Epidermal melanocyte (primary cell): Measurements from ENCODE around the gene IRAK1.

Source experiments
- DNase-seq: peaks from one replicate; pipeline ENCODE4 v3.0.0; 2011; ENCODE audit warnings: low spot score; ENCODE audit not compliant: insufficient read length

The IRAK1 gene

DNA sequence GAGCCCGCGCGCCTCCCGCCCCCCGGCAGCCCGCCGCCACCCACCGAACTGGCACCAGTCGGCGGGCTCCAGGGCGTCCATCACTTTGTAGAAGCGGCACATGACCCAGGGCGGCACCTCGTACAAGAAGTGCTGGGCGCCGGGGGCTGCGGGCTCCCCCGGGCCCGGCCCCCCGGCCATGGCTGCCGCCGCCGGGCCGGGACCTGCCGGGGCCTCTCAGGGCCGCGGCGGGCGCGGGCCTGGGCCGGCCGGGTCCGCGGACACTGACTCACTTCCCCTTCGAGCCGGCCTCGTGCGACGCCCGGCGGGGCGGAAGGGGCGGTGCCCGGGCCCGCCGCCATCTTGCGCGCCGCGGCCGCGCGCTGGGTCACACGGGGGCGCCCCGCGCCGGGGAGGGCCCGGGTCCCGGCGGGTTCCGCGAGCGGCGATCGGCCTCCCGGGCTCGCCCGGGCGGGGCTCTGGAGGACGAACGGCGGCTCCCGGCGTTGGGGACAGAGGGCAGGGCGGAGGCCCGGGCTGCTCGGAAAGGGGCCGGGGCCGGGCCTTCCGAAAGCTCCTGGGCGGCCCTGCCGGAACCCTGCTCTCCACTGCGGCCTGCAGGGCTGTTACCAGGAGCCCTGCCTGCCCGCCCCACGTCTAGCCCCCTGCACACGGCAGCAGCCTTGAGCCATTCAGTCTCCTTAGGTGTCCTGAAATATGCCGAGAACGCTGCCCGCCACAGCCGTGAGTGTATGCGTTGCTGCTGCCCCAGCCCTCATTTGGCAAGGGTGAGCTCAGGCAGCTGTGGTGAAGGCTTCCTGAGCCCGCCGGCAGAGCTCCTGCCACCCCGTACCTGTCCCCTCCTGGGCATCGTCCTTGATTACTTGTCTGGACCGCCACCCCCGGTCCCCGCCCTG, at the start of gene IRAK1:
Gene IRAK1, minus strand, starts transcription at position 270 of the 896 bp plus-strand sequence. Its CDS starts 90 bp downstream, at position 180.
- peak; percentile 49 for DNase-seq

DNA sequence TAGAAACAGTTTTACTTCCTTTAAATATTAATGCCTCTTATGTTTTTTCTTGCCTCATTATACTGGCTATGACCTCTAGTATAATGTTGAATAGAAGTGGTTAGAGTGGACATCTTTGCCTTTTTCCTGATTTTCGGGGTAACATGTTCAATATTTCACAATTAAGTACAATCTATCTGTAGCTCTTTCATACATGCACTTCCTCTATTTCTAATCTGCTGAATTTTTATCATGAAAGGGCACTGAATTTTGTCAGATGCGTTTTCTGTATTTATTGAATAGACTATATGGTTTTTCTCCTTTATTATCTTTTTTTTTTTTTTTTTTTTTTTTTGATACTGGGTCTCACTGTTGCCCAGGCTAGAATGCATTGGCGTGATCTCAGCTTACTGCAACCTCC, 48.9 kb upstream of the IRAK1 start:
- no peak for DNase-seq

DNA sequence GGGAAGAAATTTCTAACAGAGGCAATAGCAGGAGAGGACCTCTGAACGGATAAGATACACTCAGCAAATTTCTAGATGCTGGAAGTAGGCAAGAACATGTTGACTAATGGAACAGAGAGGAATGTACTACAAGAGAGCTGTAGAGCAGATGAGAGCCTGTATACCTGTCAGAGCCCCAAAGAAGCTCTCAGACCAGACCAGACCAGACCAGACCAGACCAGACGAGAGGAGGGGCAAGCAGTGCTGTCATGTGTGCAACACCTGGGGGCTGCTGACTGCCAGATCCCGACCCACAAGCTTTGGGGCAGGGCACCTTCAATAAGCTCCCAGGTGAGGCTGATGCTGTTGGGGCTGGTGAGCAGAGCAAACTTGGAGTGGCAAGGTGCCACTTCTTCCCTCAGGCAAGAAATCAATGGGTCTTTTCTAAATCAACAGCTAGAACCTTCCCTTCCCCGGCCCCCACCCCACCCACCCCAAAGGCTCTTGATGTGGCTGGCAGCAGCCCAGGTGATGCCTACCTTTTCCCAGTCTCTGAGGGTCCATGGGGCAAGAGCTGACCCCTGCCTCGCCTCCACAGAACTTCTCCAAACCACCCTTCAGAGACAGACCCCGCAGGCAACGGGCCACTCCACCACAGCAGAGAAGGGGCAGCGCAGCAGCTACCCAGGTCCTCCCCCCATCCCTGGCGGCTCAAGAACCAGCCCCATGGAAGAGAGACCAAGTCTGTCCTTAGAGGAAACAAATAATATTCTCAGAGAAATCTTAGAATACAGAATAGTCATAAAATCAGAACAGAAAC, 45.1 kb upstream of the IRAK1 start:
- DNase-seq: no peak

DNA sequence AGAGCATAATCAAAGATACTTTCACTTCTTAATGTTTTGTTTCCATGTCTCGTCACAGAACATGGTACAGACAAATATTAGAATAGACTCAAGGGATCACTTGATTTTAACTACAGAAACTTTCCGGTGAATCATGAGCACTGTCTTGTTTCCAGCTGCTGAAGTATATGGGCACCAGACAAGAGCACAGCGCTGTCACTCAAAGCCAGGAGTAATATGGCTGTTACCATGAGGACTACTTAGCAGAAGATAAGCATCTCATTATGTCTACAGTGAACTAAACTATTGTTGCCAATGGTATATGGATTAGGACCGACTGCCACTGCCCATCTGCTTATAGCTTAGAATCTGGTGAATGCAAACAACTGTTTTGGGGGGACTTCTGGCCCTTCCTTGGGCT, 43.5 kb upstream of the IRAK1 start:
- DNase-seq: no peak

DNA sequence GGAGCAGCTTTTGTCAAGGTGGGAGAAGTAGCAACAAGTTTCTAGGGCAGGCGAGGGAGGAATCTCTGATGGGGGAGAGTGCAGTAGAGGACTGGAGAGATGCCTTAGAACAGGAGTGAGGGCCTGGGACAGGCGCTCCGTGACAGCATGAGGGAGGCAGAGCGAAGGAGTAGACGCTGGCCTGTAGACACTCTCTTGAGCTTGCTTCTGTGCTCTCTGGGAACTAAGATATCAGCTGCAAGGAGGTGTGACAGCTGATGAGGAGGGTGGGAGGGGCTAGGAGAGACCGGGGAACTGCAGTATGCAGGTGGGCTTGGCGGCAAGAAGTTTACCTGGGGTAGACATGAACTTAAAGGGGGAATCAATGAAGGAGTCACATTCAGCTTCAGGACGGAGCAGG, 42.1 kb upstream of the IRAK1 start:
- no peak for DNase-seq

DNA sequence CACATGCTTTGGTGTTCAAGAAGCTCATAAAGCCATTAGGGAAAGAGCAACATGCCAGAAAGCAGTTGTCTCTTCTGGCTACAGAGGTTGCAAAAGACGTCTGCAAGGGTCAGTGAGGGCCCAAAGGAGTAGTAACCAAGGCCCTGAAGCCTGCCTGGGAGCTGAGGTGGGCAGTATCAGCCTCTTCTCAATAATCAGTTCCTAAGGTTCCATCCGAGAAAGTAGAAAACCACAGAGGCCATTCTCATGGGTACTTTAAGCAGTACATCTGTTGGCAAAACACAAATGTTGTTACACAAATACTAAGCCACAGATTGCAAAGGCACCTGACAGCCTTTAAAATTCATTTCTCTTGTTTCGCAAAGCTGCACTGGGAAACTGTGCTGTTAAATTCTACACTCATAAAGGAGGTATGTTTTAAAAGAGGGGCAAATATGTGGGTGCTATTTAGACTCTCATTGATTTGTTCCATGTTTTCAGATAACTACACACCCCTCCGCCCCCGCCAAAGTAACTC, 40.1 kb upstream of the IRAK1 start:
- no peak for DNase-seq

DNA sequence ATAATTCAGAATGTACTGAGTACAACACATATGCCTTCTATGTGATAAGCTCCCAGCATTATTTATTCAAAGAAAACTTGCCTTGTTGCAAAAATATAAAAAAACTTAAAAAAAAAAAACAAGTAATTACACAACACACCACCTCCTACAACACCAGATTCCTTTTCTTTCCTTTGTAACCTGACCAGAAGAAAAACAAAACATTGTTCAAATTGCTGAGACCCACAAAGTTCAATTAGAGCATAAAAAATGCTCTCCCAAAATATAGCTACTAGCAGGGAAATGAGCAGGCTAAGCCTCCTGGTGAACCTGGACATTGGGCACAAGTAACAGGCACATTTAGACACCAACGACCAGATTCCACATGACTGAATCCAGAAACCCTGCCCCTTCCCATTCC, 39.5 kb upstream of the IRAK1 start:
- no peak for DNase-seq

DNA sequence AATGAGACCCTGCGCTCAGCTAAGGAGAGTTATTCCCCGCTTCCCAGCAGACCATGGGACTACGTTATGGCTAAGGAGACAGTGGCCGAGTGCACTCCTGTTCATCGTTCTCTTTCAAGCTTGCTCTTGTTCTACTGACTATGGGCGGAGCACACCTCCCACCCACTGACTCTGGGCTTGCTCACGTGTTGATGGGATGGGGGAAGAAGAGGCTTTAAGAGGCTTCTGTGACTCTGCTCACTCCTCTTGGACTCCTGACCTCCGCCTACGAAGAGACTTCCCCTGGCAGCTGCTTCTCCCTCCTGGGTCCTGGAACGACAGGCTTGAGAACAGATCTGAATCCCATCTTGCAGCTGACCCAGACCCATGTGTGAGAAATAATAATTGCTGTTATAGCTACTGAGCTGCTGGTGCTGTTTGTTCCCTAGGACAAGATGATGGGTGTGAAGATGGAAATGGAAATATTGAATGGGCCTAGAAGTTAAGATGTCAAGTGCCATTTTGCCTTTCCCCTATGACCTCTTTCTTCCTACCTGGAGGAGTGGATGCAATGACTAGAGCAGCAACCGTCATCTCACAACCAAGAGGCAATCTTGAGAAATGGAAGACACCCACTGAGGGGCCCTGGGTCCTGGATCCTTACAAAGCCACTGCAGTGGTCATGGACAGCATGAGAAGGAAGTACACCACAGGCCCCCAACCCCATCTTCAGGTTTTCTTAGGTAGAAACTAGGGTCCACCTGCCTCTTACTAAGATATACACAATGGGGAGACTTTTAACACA, 38.7 kb upstream of the IRAK1 start:
- no peak for DNase-seq

DNA sequence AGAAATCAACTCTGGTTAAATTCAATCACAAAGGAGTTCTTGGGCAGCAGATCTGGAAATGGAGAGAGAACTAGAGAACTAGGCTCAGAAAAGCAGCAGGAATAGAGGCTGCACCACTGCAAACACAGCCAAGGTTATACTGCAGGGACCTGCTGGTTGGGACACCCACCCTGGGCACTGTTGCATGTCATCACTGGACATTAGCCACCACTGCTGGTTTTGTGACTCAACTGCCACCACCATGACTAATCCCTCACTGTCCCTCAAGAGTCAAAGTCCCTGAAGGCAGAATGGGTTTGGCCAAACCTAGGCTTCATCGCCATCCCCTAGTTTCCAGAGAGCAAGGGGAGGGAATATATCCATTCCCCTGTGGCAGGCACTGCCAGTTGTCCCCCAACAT, 38.1 kb upstream of the IRAK1 start:
- DNase-seq: no peak

DNA sequence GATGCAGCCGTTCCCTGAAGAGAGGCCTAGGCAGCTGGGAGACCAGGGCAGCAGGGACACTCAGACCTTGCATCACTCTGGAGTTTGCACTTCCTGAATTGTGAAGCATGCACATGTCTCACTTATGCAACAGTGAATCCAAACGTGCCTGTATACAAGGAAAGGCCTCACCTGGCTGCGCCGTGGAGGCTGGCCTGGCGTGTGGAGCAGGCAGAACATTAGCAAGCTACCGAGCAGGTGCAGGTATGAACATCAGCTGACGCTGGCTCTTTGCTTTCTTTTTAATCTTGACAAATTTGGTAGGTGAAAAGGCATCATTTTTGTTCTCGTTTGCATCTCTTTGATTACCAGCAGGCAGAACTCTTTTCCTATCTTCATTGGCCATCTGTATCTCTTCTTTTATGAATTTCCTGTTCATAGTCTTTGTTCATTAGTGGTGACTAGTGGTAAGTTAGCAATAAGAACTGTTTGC, 37.1 kb upstream of the IRAK1 start:
- no peak for DNase-seq

DNA sequence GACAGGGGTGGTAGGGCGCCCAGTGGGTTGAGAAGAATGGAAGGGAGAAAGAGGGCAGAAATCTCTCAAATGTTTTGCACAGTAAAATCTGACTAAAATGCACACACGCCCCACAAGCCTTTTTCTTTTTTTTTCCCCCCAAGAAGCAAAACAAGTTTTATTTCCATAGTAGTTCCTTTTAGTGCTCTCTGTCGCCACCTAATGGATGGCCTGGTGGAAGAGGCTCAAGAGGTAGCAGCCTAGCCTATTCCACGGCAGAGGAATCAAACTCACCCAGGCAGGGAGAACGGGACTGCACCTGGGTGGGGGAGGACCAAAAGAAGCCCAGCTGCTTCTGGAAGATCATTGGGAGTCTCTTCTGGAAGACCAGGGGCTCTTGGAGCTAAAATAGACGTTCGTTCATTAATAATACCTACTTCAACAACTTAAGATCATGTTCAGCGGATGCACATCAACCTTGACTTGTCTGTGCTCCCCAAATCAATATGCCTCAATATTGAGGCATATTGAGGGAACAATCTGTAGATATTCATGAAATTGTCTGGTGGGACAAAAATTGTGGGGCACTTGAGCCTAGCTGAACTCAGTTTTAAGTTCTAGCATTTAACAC, 31.6 kb upstream of the IRAK1 start:
- DNase-seq: no peak

DNA sequence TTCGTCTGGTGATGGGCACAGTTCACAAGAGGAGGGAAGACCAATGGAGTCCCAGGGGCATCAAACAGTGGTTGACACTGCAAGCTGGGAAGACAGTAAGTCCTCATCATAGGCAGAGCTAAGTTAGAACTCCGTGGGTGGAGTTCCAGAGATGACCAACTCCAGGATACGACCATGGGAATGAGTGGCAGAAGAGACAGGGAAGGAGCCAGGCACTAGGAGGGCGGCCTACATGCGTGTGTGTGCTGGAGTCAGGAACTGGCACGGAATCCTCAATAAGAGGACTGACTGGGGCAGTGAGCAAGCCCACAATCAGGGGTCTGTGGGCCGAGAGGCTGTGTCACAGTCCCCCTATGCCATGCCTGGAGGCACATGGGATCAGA, 30.4 kb upstream of the IRAK1 start:
- no peak for DNase-seq

DNA sequence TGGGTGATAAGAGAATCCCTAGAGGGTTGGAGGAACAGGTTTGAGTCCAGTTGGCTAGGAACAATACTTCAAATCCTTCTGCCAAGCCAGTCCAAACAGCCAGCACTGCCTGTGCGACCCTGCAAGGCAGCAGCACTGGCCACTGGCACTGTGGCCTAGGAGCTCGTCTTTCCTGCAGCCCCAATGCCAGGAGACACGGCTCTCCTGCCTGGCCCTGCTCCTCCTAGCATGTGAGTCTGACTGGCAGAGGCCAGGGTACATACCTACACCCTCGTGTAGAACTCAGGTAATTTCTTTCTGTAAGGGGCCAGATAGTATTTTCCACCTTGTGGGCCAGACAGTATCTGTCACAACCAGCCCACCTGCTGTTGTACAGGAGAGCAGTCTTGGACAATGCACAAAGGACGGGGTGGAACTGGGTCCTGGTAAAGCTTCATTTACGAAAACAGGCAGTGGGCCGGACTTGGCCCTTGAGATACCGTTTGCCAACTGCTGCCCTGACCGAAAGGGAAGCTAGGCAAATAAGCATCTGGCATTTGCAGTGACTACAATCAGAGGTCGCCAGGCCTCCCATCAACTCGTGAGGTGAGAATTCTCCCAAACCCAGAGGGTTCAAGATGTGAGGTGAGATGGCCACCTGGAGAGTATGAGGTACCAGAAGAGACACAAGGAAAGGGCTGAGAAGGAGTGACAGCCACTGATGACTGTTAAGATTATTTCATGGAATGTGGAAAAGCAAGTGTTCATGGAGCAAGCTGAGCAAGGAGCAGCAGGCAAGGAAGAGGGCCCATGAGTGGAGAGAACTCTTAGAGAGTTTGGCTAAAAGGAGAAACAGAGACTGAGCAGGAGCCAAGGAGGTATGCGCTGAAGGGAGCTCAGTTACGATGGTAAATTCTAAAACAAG, 29.8 kb upstream of the IRAK1 start:
- no peak for DNase-seq

DNA sequence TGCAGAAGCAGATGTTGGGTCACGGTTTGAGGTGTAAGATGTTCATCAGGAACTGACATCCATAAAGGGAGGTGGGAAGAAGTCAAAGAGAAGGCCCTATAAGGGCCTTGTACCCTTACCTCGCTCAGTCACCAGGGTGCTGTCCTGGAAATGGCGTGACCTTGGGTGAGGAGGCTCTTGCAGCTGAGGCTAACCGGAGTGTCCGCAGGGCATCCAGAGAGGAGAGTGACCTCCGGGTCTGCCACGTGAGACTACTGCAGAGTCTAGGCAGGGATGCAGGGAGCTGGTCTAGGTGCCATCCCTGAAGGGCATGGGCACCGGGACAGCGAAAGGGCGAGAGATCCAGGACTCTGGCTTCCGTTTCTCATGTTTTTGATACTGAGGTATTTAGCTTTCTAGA, 28.7 kb upstream of the IRAK1 start:
- DNase-seq: no peak

DNA sequence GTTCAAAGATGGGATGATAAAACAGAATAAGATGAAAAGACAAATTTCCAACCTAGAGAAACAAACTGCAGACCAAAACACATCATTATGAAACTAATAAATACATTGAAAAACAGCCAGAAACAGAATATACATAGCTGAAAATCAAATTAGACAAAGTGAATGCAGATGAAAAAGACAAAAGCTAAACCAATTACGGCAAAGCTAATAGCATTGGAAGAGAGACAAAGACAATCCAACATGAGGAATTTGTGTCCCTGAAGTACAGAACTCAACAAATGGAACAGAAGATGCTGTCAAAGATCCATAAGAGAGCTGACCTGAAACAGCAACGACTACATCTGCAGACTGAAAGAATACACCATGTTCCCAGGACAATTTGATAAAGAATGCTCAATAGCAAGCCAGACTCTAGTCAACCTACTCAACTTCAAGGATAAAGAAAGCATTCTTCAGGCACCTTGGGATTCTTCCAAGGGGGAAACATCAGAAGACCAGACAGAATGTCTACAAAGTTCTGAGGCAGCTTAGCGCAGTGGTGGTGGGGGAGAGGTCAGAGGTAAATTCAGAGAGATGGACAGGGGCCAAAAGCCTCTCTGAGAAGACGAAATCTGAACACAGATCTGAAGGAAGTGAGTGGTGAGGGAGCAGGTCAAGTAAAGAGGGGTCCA, 27.4 kb upstream of the IRAK1 start:
- no peak for DNase-seq

DNA sequence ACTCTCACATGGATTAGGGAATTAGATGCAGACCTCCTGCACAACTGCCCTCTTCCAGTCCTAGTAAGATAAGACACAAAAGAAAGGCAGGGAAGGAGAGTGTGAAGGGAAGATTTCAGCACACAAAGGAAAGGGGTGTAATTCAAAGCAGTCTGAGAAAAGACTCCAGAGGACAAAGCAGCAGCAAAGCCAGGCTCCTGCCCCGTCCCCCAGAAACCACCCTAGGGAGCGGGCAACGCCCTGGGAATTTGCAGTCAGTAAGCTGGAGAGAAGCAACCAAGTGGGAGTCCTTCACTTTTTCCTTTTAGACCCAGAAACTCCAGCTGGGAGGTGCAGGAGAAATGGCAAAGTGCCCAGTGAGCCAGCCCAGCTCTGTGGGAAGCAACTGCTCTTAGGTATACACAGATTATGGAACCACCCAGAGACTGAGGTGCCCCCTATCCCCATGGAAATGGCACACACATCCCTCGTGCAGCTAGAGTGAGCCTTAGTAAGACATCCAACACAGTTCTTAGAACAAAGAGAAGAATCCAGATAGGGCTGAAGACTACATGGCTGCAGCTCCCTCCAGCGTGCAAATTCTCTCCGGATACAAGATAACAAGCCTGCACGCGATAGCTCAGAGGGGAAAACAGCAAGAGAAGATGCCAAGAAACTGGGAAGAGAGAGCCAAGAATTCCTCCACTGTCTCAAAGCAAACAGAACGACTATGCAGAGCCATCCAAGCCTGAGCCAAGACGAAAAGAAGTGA, 26.5 kb upstream of the IRAK1 start:
- DNase-seq: peak; percentile 61

DNA sequence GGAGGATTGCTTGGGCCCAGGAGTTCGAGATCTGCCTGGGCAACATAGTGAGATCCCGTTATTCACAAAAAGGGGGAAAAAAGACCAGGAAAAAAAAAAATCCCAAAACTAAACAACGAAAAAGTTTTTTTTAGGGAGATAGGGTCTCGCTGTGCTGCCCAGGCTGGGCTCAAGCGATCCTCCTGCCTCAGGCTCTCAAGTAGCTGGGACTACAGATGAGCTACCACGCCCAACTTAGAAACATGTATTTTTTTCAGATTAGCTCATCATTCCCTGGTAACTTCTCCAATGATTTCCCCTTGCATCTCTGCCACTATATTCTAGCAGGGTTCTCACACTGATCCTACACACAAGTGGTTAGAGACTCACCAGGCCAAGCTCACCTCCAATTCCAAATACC, 24.4 kb upstream of the IRAK1 start:
- DNase-seq: no peak

DNA sequence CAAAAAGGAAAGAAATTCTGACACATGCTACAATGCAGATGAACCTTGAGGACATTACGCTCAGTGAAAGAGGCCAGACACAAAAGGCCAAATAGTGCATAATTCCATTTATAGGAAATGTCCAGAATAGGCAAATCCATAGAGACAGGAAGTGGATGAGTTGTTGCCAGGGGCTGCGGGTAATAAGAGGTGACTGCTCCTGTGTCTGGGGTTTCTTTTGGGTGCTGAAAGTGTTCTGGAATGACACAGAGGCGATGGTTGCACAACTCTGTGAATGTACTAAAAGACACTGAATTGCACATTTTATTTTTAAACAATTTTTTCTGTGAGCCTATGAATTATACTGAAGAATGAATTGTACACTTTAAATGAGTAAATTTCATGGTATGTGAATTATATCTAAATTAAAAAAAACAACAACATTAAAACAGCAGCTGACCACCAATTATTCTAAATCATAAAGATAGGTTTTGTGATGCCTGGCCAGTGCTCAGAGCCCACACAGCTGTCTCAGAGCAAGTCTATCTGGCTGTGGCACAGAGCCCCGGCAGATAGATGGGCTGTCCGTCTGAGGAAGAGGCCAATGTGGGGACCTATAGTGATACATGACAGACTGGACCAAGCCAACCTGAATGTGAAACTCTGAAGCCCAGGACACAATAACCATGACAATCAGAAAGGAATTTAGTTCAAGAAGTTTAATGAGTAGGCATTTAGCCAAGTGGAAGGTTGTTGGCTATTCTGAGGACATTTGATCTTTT, 23.5 kb upstream of the IRAK1 start:
- no peak for DNase-seq
